Midbrain (tissue), 1 donor: ENCODE data around the gene ATP2C1.
A peak's percentile ranks its signal among the peaks of the same experiment; 100 is the strongest.
"Not testable (repeated sequence)": the region's sequence is repeated elsewhere in the genome, so short reads cannot be mapped to it uniquely, and the experiment has no call there.

Source experiments
- DNase-seq: peaks from one replicate; lab custom pipeline; 2025; lab: John Stamatoyannopoulos, UW

The ATP2C1 gene

DNA sequence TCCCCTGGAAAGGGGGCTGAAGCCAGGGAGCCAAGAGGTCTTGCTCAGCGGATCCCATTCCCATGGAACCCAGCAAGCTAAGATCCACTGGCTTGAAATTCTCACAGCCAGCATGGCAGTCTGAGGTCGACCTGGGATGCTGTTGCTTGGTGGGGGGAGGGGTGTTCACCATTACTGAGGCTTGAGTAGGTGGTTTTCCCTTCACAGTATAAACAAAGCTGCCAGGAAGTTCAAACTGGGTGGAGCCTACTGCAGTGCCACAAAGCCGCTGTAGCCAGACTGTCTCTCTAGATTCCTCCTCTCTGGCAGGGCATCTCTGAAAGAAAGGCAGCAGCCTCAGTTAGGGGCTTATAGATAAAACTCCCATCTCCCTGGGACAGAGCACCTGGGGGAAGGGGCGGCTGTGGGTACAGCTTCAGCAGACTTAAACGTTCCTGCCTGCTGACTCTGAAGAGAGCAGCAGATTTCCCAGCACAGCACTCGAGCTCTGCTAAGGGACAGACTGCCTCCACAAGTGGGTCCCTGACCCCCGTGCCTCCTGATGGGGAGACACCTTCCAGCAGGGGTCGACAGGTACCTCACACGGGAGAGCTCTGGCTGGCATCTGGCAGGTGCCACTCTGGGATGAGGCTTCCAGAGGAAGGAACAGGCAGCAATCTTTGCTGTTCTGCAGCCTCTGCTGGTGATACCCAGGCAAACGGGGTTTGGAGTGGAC is 148.5 kb downstream of the ATP2C1 start:
- DNase-seq, result not testable (repeated sequence)

DNA sequence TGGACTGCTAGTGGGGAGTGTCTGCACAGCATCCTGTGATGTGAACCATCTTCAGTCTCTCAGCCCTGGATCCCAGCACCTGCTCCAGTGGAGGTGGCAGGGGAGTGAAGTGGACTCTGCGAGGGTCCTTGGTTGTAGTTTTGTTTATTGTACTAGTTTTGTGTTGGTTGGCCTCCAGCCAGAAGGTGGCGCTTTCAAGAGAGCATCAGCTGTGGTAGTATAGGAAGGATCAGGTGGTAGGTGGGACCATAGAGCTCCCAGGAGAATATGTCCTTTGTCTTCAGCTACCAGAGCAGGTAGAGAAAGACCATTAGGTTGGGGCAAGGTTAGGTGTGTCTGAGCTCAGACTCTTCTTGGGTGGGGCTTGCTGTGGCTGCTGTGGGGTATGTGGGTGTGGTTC is 153.7 kb downstream of the ATP2C1 start:
- DNase-seq, result no peak

DNA sequence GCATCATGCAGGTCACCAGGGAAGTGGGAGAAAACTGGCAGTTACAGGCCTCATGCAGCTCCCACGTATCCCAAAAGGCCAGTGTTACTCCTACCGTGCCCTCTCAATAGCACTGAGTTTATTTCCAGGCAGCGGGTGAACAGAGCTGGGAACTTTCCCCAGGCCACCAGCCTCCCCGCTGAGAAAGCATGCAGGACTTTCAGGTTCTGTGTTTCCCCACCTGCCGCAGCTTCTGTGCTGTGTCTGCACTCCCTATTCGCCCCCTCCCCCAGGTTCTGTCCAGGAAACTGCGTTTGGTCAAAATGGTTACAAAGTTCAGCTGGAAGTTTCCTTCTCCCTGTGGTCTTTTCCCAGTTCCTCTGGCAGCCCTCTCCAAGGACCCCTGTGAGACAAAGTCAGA is 154.1 kb downstream of the ATP2C1 start:
- no peak for DNase-seq

DNA sequence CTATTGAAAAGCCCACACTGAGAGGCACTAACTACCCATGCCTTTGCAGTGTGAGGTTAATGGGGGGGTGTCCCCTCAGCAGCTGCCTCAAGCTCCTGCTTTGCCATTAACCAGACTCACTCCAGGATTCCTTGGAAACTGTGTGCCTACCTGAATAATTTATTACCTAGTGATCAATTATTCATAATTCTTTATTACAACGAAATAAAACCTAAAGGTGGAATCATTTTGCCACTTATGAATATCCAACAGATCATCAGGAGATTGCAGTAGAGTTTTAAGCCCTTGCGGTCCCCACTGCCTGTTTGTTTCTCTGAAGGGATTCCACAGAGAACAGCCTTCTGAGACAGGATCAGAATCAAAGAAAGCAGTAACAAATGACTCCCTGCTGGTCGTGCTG is 156.1 kb downstream of the ATP2C1 start:
- DNase-seq, result no peak

DNA sequence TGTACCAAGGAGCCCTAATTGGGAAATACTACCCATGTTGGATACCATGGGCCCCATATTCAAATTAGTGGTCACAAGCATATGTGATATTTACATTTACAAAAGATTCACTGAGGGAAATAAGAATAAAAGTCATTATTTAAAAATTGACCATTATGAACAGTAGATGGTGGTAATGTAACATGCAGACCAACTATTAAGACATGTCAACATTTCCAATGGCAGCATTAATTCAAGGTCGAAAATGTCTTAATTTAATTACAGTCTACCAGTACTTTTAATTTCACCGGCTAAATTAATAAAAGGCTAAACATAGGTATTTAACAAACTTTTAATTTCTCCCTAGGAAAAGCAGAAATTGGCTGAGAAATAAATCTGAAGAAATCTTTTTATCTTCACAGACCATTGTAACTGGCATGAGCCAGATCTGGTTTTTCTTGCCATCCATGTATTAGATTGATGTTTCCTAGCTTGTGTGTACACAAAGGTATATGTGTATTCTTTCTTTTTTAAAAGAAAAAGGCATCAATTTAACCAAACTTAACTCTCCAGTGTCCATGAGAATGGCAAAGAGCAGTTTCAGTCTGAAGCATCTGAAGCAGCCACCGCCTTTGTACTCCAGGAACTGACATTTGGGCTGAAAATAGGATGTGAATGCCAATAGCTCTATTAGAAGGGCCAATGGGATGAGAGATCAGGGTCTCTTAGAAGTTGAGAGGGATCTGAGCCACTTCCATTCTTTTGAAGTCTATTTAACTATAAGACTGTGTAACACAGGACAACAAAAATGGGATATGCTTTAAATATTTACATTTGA is 159.4 kb downstream of the ATP2C1 start:
- peak; percentile 3 for DNase-seq
